ENCODE data around the gene NSG1. TPM values are rescaled to one million over a fixed set of nuclear protein-coding genes. Genes with fewer than 3 reads are reported as not detected.

The NSG1 gene
- total and polyA plus RNA-seq, 2 donors (not counting 1 experiment from before 2014, with no cell fraction given): 0.17 to 1.1 TPM

- H3K27me3 ChIP-seq (ENCODE audit: control insufficient read depth, insufficient read depth, low read length): peaks cover 6% of the 10 kb centered on the region
- TF ChIP-seq EZH2 (IDR thresholded peaks at IDR 0.05; ENCODE audit: low read length, missing control alignments) (no peak), CTCF (conservative IDR thresholded peaks at IDR 0.05 in 1 of 2, IDR thresholded peaks at IDR 0.05 in 1 of 2; ENCODE audit: low read depth in 1 of 2, low read length in 2 of 2) (no peak)
Measured at GRCh38 chr4:4358093-4358854, 28.6 kb upstream of the NSG1 start.

GRCh38 chr4:4361883-4362282, 25.0 kb upstream of the NSG1 start:
- no peak overlapping the region for H3K4me3 ChIP-seq (replicated peaks in 1 of 4; ENCODE audit: control extremely low read depth in 1 of 4, insufficient read depth in 1 of 4, low read depth in 3 of 4, low read length in 4 of 4)
- no peaks in the 10 kb centered on the region for H3K9me3 ChIP-seq (ENCODE audit: control insufficient read depth, insufficient read depth, low read depth, low read length)
- H3K9ac ChIP-seq (ENCODE audit: insufficient read depth, low read length): no peak overlapping the region
- no peak for DNase-seq (ENCODE audit: low read depth in 2 of 2)
- no peak overlapping the region for H3K27ac ChIP-seq (ENCODE audit: insufficient read depth, low read length)
- TF ChIP-seq CTCF (conservative IDR thresholded peaks at IDR 0.05 in 1 of 2, IDR thresholded peaks at IDR 0.05 in 1 of 2; ENCODE audit: low read depth in 1 of 2, low read length in 2 of 2) (no peak), EZH2 (IDR thresholded peaks at IDR 0.05; ENCODE audit: low read length, missing control alignments) (no peak)
- H3K36me3 ChIP-seq (ENCODE audit: control insufficient read depth, insufficient read depth, low read length): no peaks in the 10 kb centered on the region
- H2AFZ ChIP-seq (ENCODE audit: low read length): no peak overlapping the region
- H3K27me3 ChIP-seq (ENCODE audit: control insufficient read depth, insufficient read depth, low read length): peaks cover 8% of the 10 kb centered on the region
- H4K20me1 ChIP-seq (ENCODE audit: control insufficient read depth, extremely low read depth, insufficient read depth, low read length): no peaks in the 10 kb centered on the region
- no peaks in the 10 kb centered on the region for H3K4me1 ChIP-seq (ENCODE audit: control insufficient read depth, extremely low read depth, insufficient read depth, low read length)
- no peaks in the 10 kb centered on the region for H3K79me2 ChIP-seq (ENCODE audit: control insufficient read depth, insufficient read depth, low read length)
- no peak overlapping the region for H3K4me2 ChIP-seq (ENCODE audit: extremely low read depth, insufficient read depth, low read length)

More at GRCh38 chr4:4358093-4358854, 28.6 kb upstream of the NSG1 start:
- Histone ChIP-seq H4K20me1 (ENCODE audit: control insufficient read depth, extremely low read depth, insufficient read depth, low read length) (no peaks in the 10 kb centered on the region), H3K36me3 (ENCODE audit: control insufficient read depth, insufficient read depth, low read length) (no peaks in the 10 kb centered on the region), H3K9me3 (ENCODE audit: control insufficient read depth, insufficient read depth, low read depth, low read length) (no peaks in the 10 kb centered on the region), H3K4me3 (replicated peaks in 1 of 4; ENCODE audit: control extremely low read depth in 1 of 4, insufficient read depth in 1 of 4, low read depth in 3 of 4, low read length in 4 of 4) (no peak overlapping the region), H2AFZ (ENCODE audit: low read length) (no peak overlapping the region), H3K9ac (ENCODE audit: insufficient read depth, low read length) (no peak overlapping the region), H3K4me2 (ENCODE audit: extremely low read depth, insufficient read depth, low read length) (no peak overlapping the region), H3K79me2 (ENCODE audit: control insufficient read depth, insufficient read depth, low read length) (no peaks in the 10 kb centered on the region), H3K4me1 (ENCODE audit: control insufficient read depth, extremely low read depth, insufficient read depth, low read length) (no peaks in the 10 kb centered on the region), H3K27ac (ENCODE audit: insufficient read depth, low read length) (no peak overlapping the region)
- DNase-seq (ENCODE audit: low read depth in 2 of 2): no peak

- TF ChIP-seq EZH2 (IDR thresholded peaks at IDR 0.05; ENCODE audit: low read length, missing control alignments) (no peak), CTCF (conservative IDR thresholded peaks at IDR 0.05 in 1 of 2, IDR thresholded peaks at IDR 0.05 in 1 of 2; ENCODE audit: low read depth in 1 of 2, low read length in 2 of 2) (no peak)
- peaks cover 8% of the 10 kb centered on the region for H3K27me3 ChIP-seq (ENCODE audit: control insufficient read depth, insufficient read depth, low read length)
- no peak overlapping the region for H3K27ac ChIP-seq (ENCODE audit: insufficient read depth, low read length)
- H3K79me2 ChIP-seq (ENCODE audit: control insufficient read depth, insufficient read depth, low read length): no peaks in the 10 kb centered on the region
- no peaks in the 10 kb centered on the region for H3K36me3 ChIP-seq (ENCODE audit: control insufficient read depth, insufficient read depth, low read length)
- no peak overlapping the region for H3K9ac ChIP-seq (ENCODE audit: insufficient read depth, low read length)
- H3K9me3 ChIP-seq (ENCODE audit: control insufficient read depth, insufficient read depth, low read depth, low read length): no peaks in the 10 kb centered on the region
- no peak for DNase-seq (ENCODE audit: low read depth in 2 of 2)
- H3K4me3 ChIP-seq (replicated peaks in 1 of 4; ENCODE audit: control extremely low read depth in 1 of 4, insufficient read depth in 1 of 4, low read depth in 3 of 4, low read length in 4 of 4): no peak overlapping the region
- H2AFZ ChIP-seq (ENCODE audit: low read length): no peak overlapping the region
- no peaks in the 10 kb centered on the region for H4K20me1 ChIP-seq (ENCODE audit: control insufficient read depth, extremely low read depth, insufficient read depth, low read length)
- no peaks in the 10 kb centered on the region for H3K4me1 ChIP-seq (ENCODE audit: control insufficient read depth, extremely low read depth, insufficient read depth, low read length)
- H3K4me2 ChIP-seq (ENCODE audit: extremely low read depth, insufficient read depth, low read length): no peak overlapping the region
Measured at GRCh38 chr4:4362991-4363697, 23.8 kb upstream of the NSG1 start.

Data from fibroblast of lung (primary cell).